Testis (tissue), 3 donors: ENCODE measurements around the gene ZNF692. TPM values are rescaled to one million over a fixed set of nuclear protein-coding genes. Genes with fewer than 3 reads are reported as not detected.

Experiments used
- DNase-seq: peaks from one replicate; pipeline ENCODE4 v3.0.0-alpha.2; 2019
- H3K27ac ChIP-seq, 2 donors: fragments of 200-600 bp; sonication (generic); one replicate each; pipeline ENCODE4 v1.5.1; 2019
- H3K27me3 ChIP-seq: fragments of 200-600 bp; sonication (generic); one replicate; pipeline ENCODE4 v1.5.1; 2019
- H3K36me3 ChIP-seq: fragments of 200-600 bp; sonication (generic); one replicate; pipeline ENCODE4 v1.5.1; 2017; ENCODE audit warnings: low read depth; ENCODE audit errors: missing control alignments
- H3K4me1 ChIP-seq: fragments of 200-600 bp; sonication (generic); one replicate; pipeline ENCODE4 v1.5.1; 2019
- H3K4me3 ChIP-seq, 2 donors: fragments of 200-600 bp; sonication (generic); one replicate each; pipeline ENCODE4 v1.5.1; 2017 to 2019
- H3K9me3 ChIP-seq: fragments of 200-600 bp; sonication (generic); one replicate; pipeline ENCODE4 v1.5.1; 2017
- POLR2A ChIP-seq: fragments of 450-650 bp; IDR thresholded peaks from one replicate; pipeline ENCODE4 v1.6.1; 2017; ENCODE audit warnings: antibody characterized with exemption, mild to moderate bottlenecking, moderate library complexity
- WGBS, 2 donors: methylation state at CpG; one replicate each; pipeline ENCODE4 v1.1.5; 2018; 5-methylcytosine and 5-hydroxymethylcytosine counted together
- intact Hi-C: fragments of 100-400 bp; cut with DNase I; formaldehyde crosslinking; loops from one replicate; pipeline ENCODE4 v1.15.1; 2023; ENCODE audit warnings: low total_unique reads
- polyA plus RNA-seq: library from polyadenylated mRNA; stranded (reverse); fragments of 350-450 nt; fragmentation: Illumina TruSeq; extraction: RNeasy Lipid Tissue Mini Kit (QIAGEN cat#74804); gene quantifications from one replicate; pipeline ENCODE4 v1.2.3, GENCODE V29; 2014; ENCODE audit warnings: low read depth, low replicate concordance; ENCODE audit not compliant: insufficient read depth
- total RNA-seq, 2 donors: library from RNA; depleted of rRNA; stranded (reverse); fragments of >200 nt; gene quantifications; one replicate each; pipeline ENCODE4 v1.2.3, GENCODE V29; 2016
- TF ChIP-seq, protein P1 (sequence below), 3 experiments: fragments of 450-650 bp in 2 of 3; fragments of 200-600 bp in 1 of 3; sonication (generic) in 1 of 3; IDR thresholded peaks; one replicate each; pipeline ENCODE4 v1.5.1; 2016 to 2019; ENCODE audit warnings: antibody characterized with exemption in 3 of 3, mild to moderate bottlenecking in 2 of 3, moderate library complexity in 1 of 3

ZNF692 gene
- total and polyA plus RNA-seq, 3 donors from 2014 or later, result 82.9 to 89.4 (median 86.2) TPM

DNA sequence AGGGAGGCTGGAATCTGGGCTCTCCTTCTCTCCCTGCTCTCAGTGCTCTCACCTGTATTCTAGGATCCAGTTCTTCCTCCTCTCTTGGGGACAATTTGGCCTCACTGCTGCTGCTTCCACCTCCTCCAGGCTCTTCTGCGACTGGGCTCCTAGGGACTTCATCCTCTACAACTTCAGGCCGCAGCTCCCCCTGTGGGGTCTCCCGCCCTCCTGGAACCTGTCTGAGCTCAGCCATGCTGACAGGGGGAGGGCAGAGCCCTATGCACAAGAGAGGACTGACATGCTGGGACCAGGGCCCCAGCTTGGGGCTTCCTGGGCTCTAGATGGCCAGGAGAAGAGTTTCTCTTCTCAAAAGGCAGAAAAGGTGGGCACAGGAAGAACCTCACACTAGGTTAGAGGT is 34.2 kb downstream of the ZNF692 start:
- no peak overlapping the region for H3K4me3 ChIP-seq
- WGBS, 2 donors, result 59 to 87% methylated on average over 3 of the region's 3 CpGs
- peaks cover 23% of the 10 kb centered on the region for H3K4me1 ChIP-seq
- H3K27me3 ChIP-seq, result no peaks in the 10 kb centered on the region
- H3K36me3 ChIP-seq, result no peaks in the 10 kb centered on the region
- peak overlapping the region in 1 of 2 donors; percentile 89 for H3K27ac ChIP-seq
- intact Hi-C loops, result no loop called here
- TF ChIP-seq, protein P1, sequence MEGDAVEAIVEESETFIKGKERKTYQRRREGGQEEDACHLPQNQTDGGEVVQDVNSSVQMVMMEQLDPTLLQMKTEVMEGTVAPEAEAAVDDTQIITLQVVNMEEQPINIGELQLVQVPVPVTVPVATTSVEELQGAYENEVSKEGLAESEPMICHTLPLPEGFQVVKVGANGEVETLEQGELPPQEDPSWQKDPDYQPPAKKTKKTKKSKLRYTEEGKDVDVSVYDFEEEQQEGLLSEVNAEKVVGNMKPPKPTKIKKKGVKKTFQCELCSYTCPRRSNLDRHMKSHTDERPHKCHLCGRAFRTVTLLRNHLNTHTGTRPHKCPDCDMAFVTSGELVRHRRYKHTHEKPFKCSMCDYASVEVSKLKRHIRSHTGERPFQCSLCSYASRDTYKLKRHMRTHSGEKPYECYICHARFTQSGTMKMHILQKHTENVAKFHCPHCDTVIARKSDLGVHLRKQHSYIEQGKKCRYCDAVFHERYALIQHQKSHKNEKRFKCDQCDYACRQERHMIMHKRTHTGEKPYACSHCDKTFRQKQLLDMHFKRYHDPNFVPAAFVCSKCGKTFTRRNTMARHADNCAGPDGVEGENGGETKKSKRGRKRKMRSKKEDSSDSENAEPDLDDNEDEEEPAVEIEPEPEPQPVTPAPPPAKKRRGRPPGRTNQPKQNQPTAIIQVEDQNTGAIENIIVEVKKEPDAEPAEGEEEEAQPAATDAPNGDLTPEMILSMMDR (IDR thresholded peaks at IDR 0.05), result no peak
- DNase-seq, result no peak
- H3K9me3 ChIP-seq, result no peaks in the 10 kb centered on the region

DNA sequence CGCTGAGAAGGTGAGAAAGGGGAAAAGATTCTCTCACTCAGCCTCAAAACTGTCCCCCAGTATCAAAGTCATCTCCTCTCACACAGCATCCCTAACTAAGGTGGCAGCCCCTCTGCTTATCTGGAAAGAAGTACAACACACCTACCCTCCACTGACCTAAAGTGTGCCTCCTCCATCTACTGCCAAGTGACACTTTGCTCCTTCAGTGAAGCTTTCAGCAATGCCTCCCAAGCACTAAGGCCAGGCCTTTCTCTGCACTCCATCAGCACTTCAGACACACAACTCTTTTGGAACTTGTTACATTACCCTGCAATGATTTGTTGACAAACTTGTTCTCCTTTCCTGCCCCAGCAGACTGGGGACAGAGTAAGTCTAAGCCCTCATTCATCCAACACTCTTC is 34.6 kb downstream of the ZNF692 start:
- Histone ChIP-seq H3K4me3 (no peak overlapping the region), H3K27me3 (no peaks in the 10 kb centered on the region), H3K4me1 (peaks cover 23% of the 10 kb centered on the region), H3K9me3 (no peaks in the 10 kb centered on the region), H3K27ac (no peak overlapping the region), H3K36me3 (no peaks in the 10 kb centered on the region)
- intact Hi-C loops, result no loop called here
- 92% methylated on average over 1 of the region's 1 CpG for WGBS, 2 donors
- no peak for DNase-seq
- TF ChIP-seq, protein P1 (IDR thresholded peaks at IDR 0.05), result no peak
- TF ChIP-seq POLR2A, result no peak

DNA sequence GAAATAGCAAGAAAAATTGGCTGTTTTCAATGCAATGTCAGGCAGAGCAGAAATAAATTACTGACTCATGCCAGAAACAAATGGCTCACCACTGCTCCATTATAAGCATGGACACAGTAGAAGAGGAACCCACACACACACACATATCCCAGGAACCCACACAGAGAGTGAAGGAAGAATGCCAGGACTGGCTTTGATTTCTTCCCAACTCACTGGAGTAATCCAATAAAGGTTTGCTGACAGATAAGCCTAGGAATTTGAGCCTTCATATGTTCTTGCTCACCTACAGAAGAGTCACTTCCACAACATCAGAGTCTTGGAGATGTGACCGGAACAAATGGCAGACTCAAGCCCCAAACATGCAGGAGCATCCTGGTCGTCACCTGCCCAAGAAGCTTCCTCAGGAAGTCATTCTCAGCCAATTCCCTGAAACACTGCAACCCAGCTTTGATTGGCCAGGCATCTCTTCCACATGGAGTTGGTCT is 35.3 kb downstream of the ZNF692 start:
- no peaks in the 10 kb centered on the region for H3K36me3 ChIP-seq
- intact Hi-C loops, result no loop called here
- 79 to 89% methylated on average over 2 of the region's 2 CpGs for WGBS, 2 donors
- no peak overlapping the region for H3K27ac ChIP-seq
- H3K27me3 ChIP-seq, result no peaks in the 10 kb centered on the region
- peaks cover 23% of the 10 kb centered on the region for H3K4me1 ChIP-seq
- H3K4me3 ChIP-seq, result no peak overlapping the region
- DNase-seq, result no peak
- no peak for TF ChIP-seq POLR2A
- TF ChIP-seq, protein P1 (IDR thresholded peaks at IDR 0.05), result no peak
- H3K9me3 ChIP-seq, result no peaks in the 10 kb centered on the region

DNA sequence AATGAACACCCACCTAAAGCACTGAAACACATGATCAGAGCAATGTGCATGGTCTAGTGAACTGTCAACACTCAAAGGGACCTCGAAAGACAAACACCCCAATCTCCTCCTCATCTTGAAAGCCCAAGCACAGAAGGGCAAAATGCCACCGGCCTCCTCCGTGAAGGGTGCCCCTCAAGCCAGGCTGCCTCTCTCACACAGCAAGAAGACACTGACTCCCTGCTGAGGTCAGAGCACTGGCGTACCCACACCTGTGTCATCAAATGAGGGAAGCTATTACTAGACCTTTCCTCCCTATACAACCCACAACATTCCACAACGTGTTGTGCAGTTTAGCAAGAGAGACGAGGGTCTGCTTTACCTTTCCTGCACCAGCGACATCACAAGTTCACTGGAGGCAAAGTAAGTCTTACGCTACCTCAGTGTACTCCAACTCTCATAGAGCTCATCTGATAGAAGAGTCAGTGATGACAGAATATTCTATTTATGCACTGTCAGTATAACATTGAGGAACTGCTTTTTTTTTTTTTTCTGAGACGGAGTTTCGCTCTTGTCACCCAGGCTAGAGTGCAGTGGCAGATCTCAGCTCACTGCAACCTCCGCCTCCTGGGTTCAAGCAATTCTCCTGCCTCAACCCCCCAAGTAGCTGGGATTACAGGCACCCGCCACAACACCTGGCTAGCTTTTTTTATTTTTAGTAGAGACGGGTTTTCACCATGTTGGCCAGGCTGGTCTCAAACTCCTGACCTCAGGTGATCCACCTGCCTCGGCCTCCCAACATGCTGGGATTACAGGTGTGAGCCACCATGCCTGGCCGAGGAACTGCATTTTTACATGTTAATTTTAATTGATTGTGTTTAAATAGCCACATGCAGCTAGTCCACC is 36.5 kb downstream of the ZNF692 start:
- Histone ChIP-seq H3K4me1 (peaks cover 23% of the 10 kb centered on the region), H3K27me3 (no peaks in the 10 kb centered on the region), H3K27ac (no peak overlapping the region), H3K36me3 (no peaks in the 10 kb centered on the region), H3K9me3 (no peaks in the 10 kb centered on the region), H3K4me3 (no peak overlapping the region)
- intact Hi-C loops, result no loop called here
- DNase-seq, result no peak
- WGBS, 2 donors, result 87 to 91% methylated on average over 14 to 15 of the region's 15 CpGs
- TF ChIP-seq POLR2A, result no peak
- TF ChIP-seq, protein P1 (IDR thresholded peaks at IDR 0.05), result no peak

DNA sequence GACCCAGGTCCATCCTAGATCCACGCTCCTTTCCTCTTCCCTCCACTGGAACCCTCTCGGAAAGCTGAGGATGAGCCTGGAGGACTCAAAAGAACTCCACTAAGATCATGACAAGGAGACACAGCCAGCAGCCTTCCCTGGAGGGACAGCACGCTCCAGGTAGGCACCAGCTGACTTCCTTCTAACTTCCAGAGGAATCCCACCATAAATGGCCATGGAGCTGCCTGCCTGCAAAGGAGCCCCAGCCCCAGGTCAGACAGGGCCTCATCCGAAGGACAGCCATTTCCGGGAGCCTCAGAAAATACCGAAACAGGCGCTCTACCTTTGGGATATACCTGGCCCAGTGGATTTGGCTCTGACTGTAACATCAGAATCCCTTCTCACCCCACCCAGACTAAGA is 37.2 kb downstream of the ZNF692 start:
- no peak overlapping the region for H3K4me3 ChIP-seq
- intact Hi-C loops, result no loop called here
- TF ChIP-seq, protein P1 (IDR thresholded peaks at IDR 0.05), result no peak
- TF ChIP-seq POLR2A, result no peak
- no peaks in the 10 kb centered on the region for H3K9me3 ChIP-seq
- 90 to 92% methylated on average over 7 of the region's 7 CpGs for WGBS, 2 donors
- H3K27ac ChIP-seq, result no peak overlapping the region
- peaks cover 23% of the 10 kb centered on the region for H3K4me1 ChIP-seq
- H3K36me3 ChIP-seq, result no peaks in the 10 kb centered on the region
- DNase-seq, result no peak
- H3K27me3 ChIP-seq, result no peaks in the 10 kb centered on the region
